IgD-negative memory B cell (primary cell): ENCODE results near the gene MRPL16. TPM values are rescaled to one million over a fixed set of nuclear protein-coding genes. Genes with fewer than 3 reads are reported as not detected.

Source experiments
- polyA plus RNA-seq: library from polyadenylated mRNA; unstranded; fragments of 300-500 nt; fragmentation: Illumina TruSeq; gene quantifications from one replicate; pipeline ENCODE4 v1.2.3, GENCODE V29; 2021

MRPL16 gene
- polyA plus RNA-seq, 1 donor from 2014 or later = 82.6 TPM

Other genes starting within 250 kb of the MRPL16 start
- gene OSBP, start 195.0 kb downstream of the MRPL16 start, polyA plus RNA-seq = 15.3 TPM
- gene PATL1, start 141.7 kb downstream of the MRPL16 start, polyA plus RNA-seq = 6.0 TPM
- not detected for gene OR10V1, start 96.9 kb downstream of the MRPL16 start, polyA plus RNA-seq
- gene STX3, start 55.4 kb downstream of the MRPL16 start, polyA plus RNA-seq = 4.9 TPM
- gene CBLIF, start 34.7 kb upstream of the MRPL16 start, polyA plus RNA-seq = not detected
- gene TCN1, start 55.7 kb upstream of the MRPL16 start, polyA plus RNA-seq = not detected
- gene OOSP3, start 68.0 kb upstream of the MRPL16 start, polyA plus RNA-seq = not detected
- not detected for gene OOSP1, start 127.7 kb upstream of the MRPL16 start, polyA plus RNA-seq
- not detected for gene OOSP4A, start 153.3 kb upstream of the MRPL16 start, polyA plus RNA-seq
- not detected for gene OOSP4B, start 206.4 kb upstream of the MRPL16 start, polyA plus RNA-seq
- gene OOSP2, start 229.6 kb upstream of the MRPL16 start, polyA plus RNA-seq = not detected
- not detected for gene MS4A3, start 245.9 kb upstream of the MRPL16 start, polyA plus RNA-seq